Kidney (tissue), 14 donors: ENCODE measurements around the gene FBXO30. TPM values are rescaled to one million over a fixed set of nuclear protein-coding genes. Genes with fewer than 3 reads are reported as not detected.

Source experiments
- DNase-seq, 5 donors: peaks; one replicate each; pipeline ENCODE4 v3.0.0-alpha.2; 2013 to 2020
- FAIRE-seq: peaks from 2 replicates; lab custom pipeline; 2012; peaks lifted over from hg19 to GRCh38; lab: Jason Lieb, UNC
- H3K27ac ChIP-seq, 2 donors: one replicate each; pipeline ENCODE4 v1.7.0; 2013; ENCODE audit warnings: low read depth in 2 of 2, low read length in 2 of 2, inconsistent platforms in 1 of 2
- H3K27me3 ChIP-seq: one replicate; pipeline ENCODE4 v1.7.1; 2013; ENCODE audit warnings: low read length, inconsistent platforms; ENCODE audit not compliant: control insufficient read depth, insufficient read depth
- H3K36me3 ChIP-seq, 3 donors: one replicate each; pipeline versions ENCODE4 v1.7.0 to v1.7.1; 2013; ENCODE audit warnings: low read length in 3 of 3, control low read depth in 1 of 3, inconsistent platforms in 1 of 3; ENCODE audit not compliant: insufficient read depth in 3 of 3, control insufficient read depth in 2 of 3
- H3K4me1 ChIP-seq, 3 donors: one replicate each; pipeline versions ENCODE4 v1.7.0 to v1.7.1; 2013; ENCODE audit warnings: low read length in 3 of 3, inconsistent platforms in 1 of 3, low read depth in 1 of 3; ENCODE audit not compliant: control insufficient read depth in 2 of 3, insufficient read depth in 2 of 3
- H3K4me3 ChIP-seq, 3 donors: one replicate each; pipeline versions ENCODE4 v1.7.0 to v1.8.1; 2013; ENCODE audit warnings: low read length in 3 of 3, control low read depth in 1 of 3, inconsistent platforms in 1 of 3
- H3K9ac ChIP-seq, 3 donors: one replicate each; pipeline versions ENCODE4 v1.7.0 to v1.7.1; 2013; ENCODE audit warnings: low read length in 3 of 3, control low read depth in 1 of 3, inconsistent platforms in 1 of 3
- H3K9me3 ChIP-seq, 3 donors: one replicate each; pipeline versions ENCODE4 v1.7.0 to v1.7.1; 2013; ENCODE audit warnings: low read length in 3 of 3, control low read depth in 1 of 3, inconsistent platforms in 1 of 3; ENCODE audit not compliant: control insufficient read depth in 2 of 3, insufficient read depth in 1 of 3
- intact Hi-C: fragments of 100-400 bp; cut with DNase I; formaldehyde crosslinking; loops from one replicate; pipeline ENCODE4 v1.11.1; 2022
- polyA plus RNA-seq: library from polyadenylated mRNA; stranded (reverse); fragments of 350-450 nt; fragmentation: Illumina TruSeq; extraction: RNeasy Lipid Tissue Mini Kit (QIAGEN cat#74804); gene quantifications from one replicate; pipeline ENCODE4 v1.2.3, GENCODE V29; 2014; ENCODE audit warnings: low read depth, low replicate concordance; ENCODE audit not compliant: insufficient read depth
- total RNA-seq: library from RNA; stranded (reverse); fragmentation: NEBNext Ultra II Directional; extraction: Animal tissue kit (Norgen Biotek cat#: 25700); gene quantifications from one replicate; pipeline ENCODE4 v1.2.1, GENCODE V29; 2021
- TF ChIP-seq, protein P1 (sequence below): IDR thresholded peaks from 3 replicates; pipeline ENCODE4 v1.5.1; 2012; ENCODE audit warnings: mild to moderate bottlenecking, moderate library complexity, borderline replicate concordance; ENCODE audit not compliant: insufficient read depth; ENCODE audit errors: extremely low read depth
- donor health status: control.
- donor health status: control.
- donor health status: control.
- donor health status: control.
- donor health status: control.
- donor health status: DM: yes; HTN: yes; CAD: no.
- donor health status: Normal renal cell carcinoma (clear cell type).

The FBXO30 gene
- total and polyA plus RNA-seq, 2 donors from 2014 or later = 2.5 to 8.2 TPM

DNA sequence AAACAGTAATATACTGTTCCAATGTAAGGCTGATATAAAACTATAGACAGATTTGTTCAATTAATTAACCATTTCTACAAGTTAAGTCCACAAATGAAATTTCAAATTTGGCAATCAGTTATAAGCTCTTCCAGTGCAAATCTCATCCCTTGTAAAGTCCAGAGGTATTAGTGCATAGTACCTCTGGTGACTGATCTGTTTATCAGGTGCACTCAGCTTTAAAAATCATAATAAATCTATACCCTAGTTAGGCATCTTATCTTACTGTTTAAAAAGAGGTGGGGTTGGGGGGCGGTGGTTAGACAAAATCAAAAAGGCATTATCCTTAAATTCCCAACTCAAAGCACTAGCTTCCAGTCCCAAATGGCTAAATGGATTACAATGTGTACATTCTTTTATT lies 2.9 kb downstream of the FBXO30 start:
- H3K27me3 ChIP-seq = no peaks in the 10 kb centered on the region
- TF ChIP-seq, protein P1, sequence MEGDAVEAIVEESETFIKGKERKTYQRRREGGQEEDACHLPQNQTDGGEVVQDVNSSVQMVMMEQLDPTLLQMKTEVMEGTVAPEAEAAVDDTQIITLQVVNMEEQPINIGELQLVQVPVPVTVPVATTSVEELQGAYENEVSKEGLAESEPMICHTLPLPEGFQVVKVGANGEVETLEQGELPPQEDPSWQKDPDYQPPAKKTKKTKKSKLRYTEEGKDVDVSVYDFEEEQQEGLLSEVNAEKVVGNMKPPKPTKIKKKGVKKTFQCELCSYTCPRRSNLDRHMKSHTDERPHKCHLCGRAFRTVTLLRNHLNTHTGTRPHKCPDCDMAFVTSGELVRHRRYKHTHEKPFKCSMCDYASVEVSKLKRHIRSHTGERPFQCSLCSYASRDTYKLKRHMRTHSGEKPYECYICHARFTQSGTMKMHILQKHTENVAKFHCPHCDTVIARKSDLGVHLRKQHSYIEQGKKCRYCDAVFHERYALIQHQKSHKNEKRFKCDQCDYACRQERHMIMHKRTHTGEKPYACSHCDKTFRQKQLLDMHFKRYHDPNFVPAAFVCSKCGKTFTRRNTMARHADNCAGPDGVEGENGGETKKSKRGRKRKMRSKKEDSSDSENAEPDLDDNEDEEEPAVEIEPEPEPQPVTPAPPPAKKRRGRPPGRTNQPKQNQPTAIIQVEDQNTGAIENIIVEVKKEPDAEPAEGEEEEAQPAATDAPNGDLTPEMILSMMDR = no peak
- no peaks in the 10 kb centered on the region for H3K9me3 ChIP-seq
- H3K36me3 ChIP-seq = no peaks in the 10 kb centered on the region
- intact Hi-C loops = no loop called here
- FAIRE-seq = no peak
- DNase-seq = no peak
- H3K27ac ChIP-seq = no peak overlapping the region
- no peak overlapping the region for H3K9ac ChIP-seq
- H3K4me3 ChIP-seq = no peak overlapping the region
- H3K4me1 ChIP-seq = peaks cover 0 to 9% (median 8%) of the 10 kb centered on the region in 3 donors

DNA sequence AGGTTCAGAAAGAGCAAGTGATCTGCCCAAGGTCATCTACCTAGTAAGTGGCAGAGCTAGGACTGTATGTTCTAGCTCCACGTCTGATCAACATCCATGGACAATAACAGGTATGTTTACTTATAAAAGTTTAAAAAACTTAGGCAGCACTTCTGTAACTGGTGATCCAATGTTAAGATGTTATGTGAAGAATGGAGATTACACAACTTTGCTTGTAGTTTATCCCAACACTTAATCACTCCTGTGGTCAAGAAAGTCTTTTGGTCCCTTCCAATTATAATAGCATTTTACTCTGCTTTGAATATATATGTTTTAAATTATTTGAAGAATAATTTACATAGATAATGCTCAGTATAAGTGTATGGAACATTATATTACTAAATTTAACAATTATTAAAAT lies 4.8 kb downstream of the FBXO30 start:
- Histone ChIP-seq H3K9ac (no peak overlapping the region), H3K4me3 (no peak overlapping the region), H3K36me3 (peaks cover 0 to 12% (median 2%) of the 10 kb centered on the region in 3 donors), H3K27me3 (no peaks in the 10 kb centered on the region), H3K9me3 (no peaks in the 10 kb centered on the region), H3K4me1 (peaks cover 0 to 8% (median 5%) of the 10 kb centered on the region in 3 donors), H3K27ac (no peak overlapping the region)
- TF ChIP-seq, protein P1 = no peak
- intact Hi-C loops = no loop called here
- FAIRE-seq (peak; percentile 80), DNase-seq (no peak)

DNA sequence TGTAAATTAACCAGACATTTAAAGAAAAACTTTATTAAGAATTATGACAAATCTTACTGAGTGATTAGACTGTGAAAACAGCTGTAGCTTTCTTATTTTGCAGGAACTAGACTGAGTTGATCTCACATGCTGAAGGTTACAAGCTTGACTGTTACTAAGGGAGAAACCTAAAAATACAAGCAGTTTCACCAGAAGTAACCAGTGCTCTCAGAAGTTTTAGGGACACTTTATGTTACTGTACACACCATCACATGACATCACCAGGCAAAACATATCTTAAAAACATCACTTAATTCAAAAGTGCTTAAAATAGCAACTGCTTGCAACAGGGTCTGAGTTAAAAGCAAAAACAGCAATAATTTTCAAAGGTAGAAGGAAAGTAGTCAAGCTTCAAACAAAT lies 5.4 kb downstream of the FBXO30 start:
- Histone ChIP-seq H3K27me3 (no peaks in the 10 kb centered on the region), H3K4me3 (no peak overlapping the region), H3K4me1 (peaks cover 0 to 8% (median 5%) of the 10 kb centered on the region in 3 donors), H3K9me3 (no peaks in the 10 kb centered on the region), H3K27ac (peak overlapping the region in 1 of 2 donors; percentile 7), H3K36me3 (peaks cover 2 to 16% (median 8%) of the 10 kb centered on the region in 3 donors), H3K9ac (no peak overlapping the region)
- FAIRE-seq (no peak), DNase-seq (no peak)
- TF ChIP-seq, protein P1 = no peak
- intact Hi-C loops = no loop called here

DNA sequence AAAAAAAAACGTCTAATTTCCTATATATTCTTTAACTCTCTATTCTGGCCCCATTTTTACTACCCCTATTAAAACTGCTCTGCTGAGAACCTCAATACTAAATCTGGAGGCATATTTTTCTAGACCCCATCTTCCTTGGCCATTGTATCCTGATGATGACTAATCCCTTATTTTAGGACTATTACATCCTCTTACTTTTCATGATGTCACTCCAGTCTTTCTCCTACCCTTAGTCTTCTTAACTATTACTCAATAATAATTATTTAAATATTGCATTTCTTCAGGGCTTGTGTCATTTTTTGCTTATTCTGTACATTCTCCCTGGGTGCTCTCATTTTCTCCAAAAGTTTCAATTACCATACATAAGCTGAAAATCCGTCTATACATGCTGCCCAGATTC lies 6.4 kb downstream of the FBXO30 start:
- H3K27ac ChIP-seq = no peak overlapping the region
- no peak overlapping the region for H3K4me3 ChIP-seq
- H3K9ac ChIP-seq = no peak overlapping the region
- DNase-seq (no peak), FAIRE-seq (no peak)
- no peaks in the 10 kb centered on the region for H3K27me3 ChIP-seq
- intact Hi-C loops = no loop called here
- peaks cover 2 to 17% (median 9%) of the 10 kb centered on the region in 3 donors for H3K36me3 ChIP-seq
- H3K4me1 ChIP-seq = peaks cover 0 to 8% (median 2%) of the 10 kb centered on the region in 3 donors
- TF ChIP-seq, protein P1 = no peak
- H3K9me3 ChIP-seq = no peaks in the 10 kb centered on the region
